Measurements from ENCODE around the gene WDCP. TPM values are rescaled to one million over a fixed set of nuclear protein-coding genes. Genes with fewer than 3 reads are reported as not detected.

WDCP gene
- total RNA-seq, 1 experiment from 2014 or later, result 19.9 TPM

DNA sequence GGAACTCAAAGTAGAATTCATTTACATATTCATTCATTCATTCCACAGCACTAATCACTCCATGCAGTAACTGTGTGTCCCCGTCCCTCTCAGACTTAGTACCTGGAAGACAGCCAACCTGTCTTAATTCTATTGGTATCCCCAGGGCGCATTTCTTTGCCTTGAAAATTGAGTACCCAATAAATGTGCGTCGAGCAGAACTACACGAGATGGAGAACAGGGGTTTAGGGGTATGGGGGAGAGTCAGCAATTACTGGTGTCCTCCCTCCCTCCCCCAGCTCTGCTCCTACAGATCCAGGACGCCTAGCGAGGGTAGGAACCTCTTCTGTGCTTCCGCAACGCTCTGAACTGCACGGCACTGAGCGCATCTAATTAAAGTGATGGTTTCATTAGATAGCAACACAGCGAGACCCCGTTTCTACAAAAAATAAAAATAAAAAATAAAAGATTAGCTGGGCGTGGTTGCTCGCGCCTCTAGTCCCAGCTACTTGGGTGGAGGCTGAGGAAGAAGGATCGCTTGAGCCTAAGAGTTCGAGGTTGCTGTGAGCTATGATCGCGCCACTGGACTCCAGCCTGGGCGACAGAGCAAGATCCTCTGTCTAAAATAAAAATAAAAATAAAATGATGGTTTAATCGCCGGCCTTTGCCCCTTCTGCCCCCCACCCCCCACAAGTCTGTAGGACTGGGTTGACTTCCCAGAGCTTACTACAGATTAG lies 1.7 kb upstream of the WDCP start:
- no peaks in the 10 kb centered on the region for H3K36me3 ChIP-seq (ENCODE audit: control insufficient read depth in 1 of 2, insufficient read depth in 2 of 2, low read length in 2 of 2)
- H3K27me3 ChIP-seq (ENCODE audit: insufficient read depth, low read length), result no peaks in the 10 kb centered on the region
- no peaks in the 10 kb centered on the region for H3K9me2 ChIP-seq (ENCODE audit: insufficient read depth)
- ChIA-PET POLR2A (interaction anchor here (0.6 to 2.4 kb wide), 5 partner anchors 10 to 852 kb away, joined by 3 to 16 read pairs (median 5); partner anchors contain the start of genes SF3B6 and TP53I3), CTCF (no interaction called here), RAD21 (ENCODE audit: low non-redundant PET in 1 of 2, low total read pairs in 2 of 2, uncharacterized antibody in 2 of 2, unreplicated experiment in 2 of 2) (no interaction called here)
- peaks cover 20% of the 10 kb centered on the region; the same call in 1 of the 2 replicates for H3K79me2 ChIP-seq (ENCODE audit: insufficient read depth, low read length)
- no TSS peak for BruUV-seq (replicated peaks)
- no peak overlapping the region for H3K27ac ChIP-seq (ENCODE audit: low read depth, low read length)
- peak overlapping the region; percentile 64 to 69 for H3K4me3 ChIP-seq (replicated peaks in 1 of 2; ENCODE audit: low read depth in 1 of 2, low read length in 2 of 2)
- H3K9me3 ChIP-seq (ENCODE audit: control insufficient read depth in 1 of 2, insufficient read depth in 1 of 2, low read depth in 1 of 2, low read length in 2 of 2), result no peaks in the 10 kb centered on the region
- DNase-seq (ENCODE audit: low read depth, low spot score) (peak; percentile 6), ATAC-seq (peak; percentile 15)
- TF ChIP-seq FOSL1 (IDR thresholded peaks at IDR 0.05; ENCODE audit: low read depth), result no peak
- TF ChIP-seq JUND (IDR thresholded peaks at IDR 0.05), result no peak
- no peak for TF ChIP-seq SIN3A (IDR thresholded peaks at IDR 0.05; ENCODE audit: low read depth)
- no peak for TF ChIP-seq ZFX (IDR thresholded peaks at IDR 0.05)
- TF ChIP-seq, protein P1, sequence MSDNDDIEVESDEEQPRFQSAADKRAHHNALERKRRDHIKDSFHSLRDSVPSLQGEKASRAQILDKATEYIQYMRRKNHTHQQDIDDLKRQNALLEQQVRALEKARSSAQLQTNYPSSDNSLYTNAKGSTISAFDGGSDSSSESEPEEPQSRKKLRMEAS (IDR thresholded peaks at IDR 0.05), result peak; percentile 16; the same call in 1 of the 2 replicates
- peaks cover 13 to 30% of the 10 kb centered on the region in 2 experiments for H3K4me1 ChIP-seq (ENCODE audit: control insufficient read depth in 1 of 2, insufficient read depth in 2 of 2, low read length in 2 of 2)
- peak overlapping the region; percentile 90 for H3K4me2 ChIP-seq (ENCODE audit: low read length)
- intact Hi-C loops (cut with micrococcal nuclease), result loop anchor here (2.0 kb wide), 1 partner anchor 74 kb away; the partner anchor contains the start of genes FAM228B and PFN4
- peak overlapping the region; percentile 83 for H2AFZ ChIP-seq (ENCODE audit: low read depth, low read length, poor library complexity, severe bottlenecking)
- peak overlapping the region; percentile 44 for H3K9ac ChIP-seq (ENCODE audit: low read length)
- no peaks in the 10 kb centered on the region for H4K20me1 ChIP-seq (ENCODE audit: insufficient read depth)

DNA sequence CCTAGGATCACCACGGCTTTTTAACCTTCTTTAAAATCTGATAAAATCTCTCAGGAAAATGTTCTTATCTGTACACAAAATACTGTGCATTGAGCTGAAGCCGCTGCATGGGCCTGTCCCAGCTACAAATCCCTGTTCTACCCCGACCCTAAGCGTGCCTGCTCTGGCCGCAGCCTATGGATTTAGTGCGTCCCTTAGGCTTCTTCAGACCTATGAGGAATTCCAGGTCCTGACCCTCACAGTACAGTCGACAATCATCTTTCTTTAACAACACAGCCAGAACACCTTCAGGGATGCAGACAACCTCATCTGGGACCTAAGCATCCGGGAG lies 477 bp upstream of the WDCP start:
- intact Hi-C loops (cut with micrococcal nuclease), result loop anchor here (2.0 kb wide), 1 partner anchor 75 kb away; the partner anchor contains the start of genes FAM228B and PFN4
- RAD21 ChIA-PET (ENCODE audit: low non-redundant PET in 1 of 2, low total read pairs in 2 of 2, uncharacterized antibody in 2 of 2, unreplicated experiment in 2 of 2), result interaction anchor here (0.7 kb wide), 2 partner anchors 29 to 1831 kb away, joined by 3 read pairs; no protein-coding TSS in a partner anchor
- peak overlapping the region; percentile 90 for H3K4me2 ChIP-seq (ENCODE audit: low read length)
- CTCF ChIA-PET, result interaction anchor here (0.9 to 1.6 kb wide), 4 partner anchors 37 to 223 kb away, joined by 3 to 8 read pairs (median 4); partner anchors contain the start of genes ATAD2B and TP53I3
- peak overlapping the region; percentile 31 for H3K9ac ChIP-seq (ENCODE audit: low read length)
- no peaks in the 10 kb centered on the region for H3K9me3 ChIP-seq (ENCODE audit: control insufficient read depth in 1 of 2, insufficient read depth in 1 of 2, low read depth in 1 of 2, low read length in 2 of 2)
- POLR2A ChIA-PET, result interaction anchor here (0.6 to 1.6 kb wide), 10 partner anchors 11 to 127 kb away, joined by 3 to 32 read pairs (median 5); partner anchors contain the start of genes ATAD2B, SF3B6 and TP53I3
- peaks cover 13 to 30% of the 10 kb centered on the region in 2 experiments for H3K4me1 ChIP-seq (ENCODE audit: control insufficient read depth in 1 of 2, insufficient read depth in 2 of 2, low read length in 2 of 2)
- BruUV-seq (replicated peaks), result TSS peak; percentile 66
- H3K4me3 ChIP-seq (replicated peaks in 1 of 2; ENCODE audit: low read depth in 1 of 2, low read length in 2 of 2), result peak overlapping the region; percentile 22 to 86
- no peak for DNase-seq (ENCODE audit: low read depth, low spot score)
- no peaks in the 10 kb centered on the region for H3K27me3 ChIP-seq (ENCODE audit: insufficient read depth, low read length)
- H3K79me2 ChIP-seq (ENCODE audit: insufficient read depth, low read length), result peaks cover 28% of the 10 kb centered on the region
- H4K20me1 ChIP-seq (ENCODE audit: insufficient read depth), result no peaks in the 10 kb centered on the region
- peak; percentile 22 for ATAC-seq
- no peaks in the 10 kb centered on the region for H3K36me3 ChIP-seq (ENCODE audit: control insufficient read depth in 1 of 2, insufficient read depth in 2 of 2, low read length in 2 of 2)
- no peaks in the 10 kb centered on the region for H3K9me2 ChIP-seq (ENCODE audit: insufficient read depth)
- peak overlapping the region; percentile 21; the same call in 1 of the 2 replicates for H3K27ac ChIP-seq (ENCODE audit: low read depth, low read length)
- peak overlapping the region; percentile 68 for H2AFZ ChIP-seq (ENCODE audit: low read depth, low read length, poor library complexity, severe bottlenecking)
- TF ChIP-seq TCF7L2 (IDR thresholded peaks at IDR 0.05; ENCODE audit: borderline replicate concordance, extremely low read depth, insufficient read depth, insufficient read length), result no peak
- TF ChIP-seq ZFX (IDR thresholded peaks at IDR 0.05), result peak; percentile 41; the same call in 1 of the 2 replicates

Data from HCT116 (cell line).